SK-N-MC (cell line): Measurements from ENCODE around the gene IQCF5.

ENCODE experiments used
- EZH2 ChIP-seq: fragments of 200-600 bp; sonication (generic); IDR thresholded peaks from one replicate; pipeline ENCODE4 v1.6.1; 2017; ENCODE audit warnings: antibody characterized with exemption
- POLR2AphosphoS5 ChIP-seq: IDR thresholded peaks from 2 replicates; pipeline ENCODE4 v1.6.1; 2012; ENCODE audit warnings: mild to moderate bottlenecking, low read depth, low read length, borderline replicate concordance

GRCh38 chr3:51830836-51831385 lies 44.5 kb downstream of the IQCF5 start:
- no peak for TF ChIP-seq POLR2AphosphoS5
- TF ChIP-seq EZH2, result no peak
